GM21723 (cell line): Measurements from ENCODE around the gene ARHGEF18.
"Not testable (repeated sequence)": the region's sequence is repeated elsewhere in the genome, so short reads cannot be mapped to it uniquely, and the experiment has no call there.

Source experiments
- ATAC-seq: cut with Tn5 transposase; IDR thresholded peaks from one replicate; pipeline ENCODE4 v1.9.1; 2021; ENCODE audit warnings: mild to moderate bottlenecking, moderate library complexity; ENCODE audit not compliant: unreplicated experiment

Gene ARHGEF18

GRCh38 chr19:7346997-7347396, 1.7 kb upstream of the ARHGEF18 start:
- ATAC-seq = not testable (repeated sequence)

GRCh38 chr19:7349231-7349591, 474 bp downstream of the ARHGEF18 start:
- ATAC-seq = no peak

- ATAC-seq = no peak
Observed at GRCh38 chr19:7349961-7350711, 1.4 kb downstream of the ARHGEF18 start.

- no peak for ATAC-seq
Observed at GRCh38 chr19:7351861-7352260, 3.1 kb downstream of the ARHGEF18 start.

GRCh38 chr19:7355151-7355820, 6.5 kb downstream of the ARHGEF18 start:
- ATAC-seq = no peak

GRCh38 chr19:7355871-7356270, 7.1 kb downstream of the ARHGEF18 start:
- ATAC-seq = no peak

GRCh38 chr19:7356899-7357627, 8.3 kb downstream of the ARHGEF18 start:
- ATAC-seq = no peak

GRCh38 chr19:7358102-7358597, 9.4 kb downstream of the ARHGEF18 start:
- no peak for ATAC-seq

- ATAC-seq = no peak
Observed at GRCh38 chr19:7360393-7360984, 11.8 kb downstream of the ARHGEF18 start.

GRCh38 chr19:7363225-7363624, 14.5 kb downstream of the ARHGEF18 start:
- no peak for ATAC-seq

- no peak for ATAC-seq
Observed at GRCh38 chr19:7366701-7367420, 18.1 kb downstream of the ARHGEF18 start.

- ATAC-seq = no peak
Observed at GRCh38 chr19:7368456-7368855, 19.7 kb downstream of the ARHGEF18 start.

- ATAC-seq = not testable (repeated sequence)
Observed at GRCh38 chr19:7368866-7369265, 20.1 kb downstream of the ARHGEF18 start.

GRCh38 chr19:7370546-7370945, 21.8 kb downstream of the ARHGEF18 start:
- ATAC-seq = no peak

- no peak for ATAC-seq
Observed at GRCh38 chr19:7371001-7371400, 22.3 kb downstream of the ARHGEF18 start.

GRCh38 chr19:7372810-7373209, 24.1 kb downstream of the ARHGEF18 start:
- ATAC-seq = no peak

GRCh38 chr19:7373862-7374261, 25.1 kb downstream of the ARHGEF18 start:
- no peak for ATAC-seq

- ATAC-seq = no peak
Observed at GRCh38 chr19:7376151-7376852, 27.6 kb downstream of the ARHGEF18 start.

GRCh38 chr19:7377196-7377595, 28.5 kb downstream of the ARHGEF18 start:
- no peak for ATAC-seq

GRCh38 chr19:7381073-7381390, 32.3 kb downstream of the ARHGEF18 start:
- ATAC-seq = no peak
